Measurements from ENCODE around the gene HOXA13.

HOXA13 gene

GRCh38 chr7:27162561-27163287 lies 37.2 kb downstream of the HOXA13 start:
- TF ChIP-seq CTCF (conservative IDR thresholded peaks at IDR 0.05; ENCODE audit: low read length), result no peak
- peak overlapping the region; percentile 87 for H3K4me3 ChIP-seq (ENCODE audit: low read length)

GRCh38 chr7:27161721-27162560 lies 38.0 kb downstream of the HOXA13 start:
- peak overlapping the region; percentile 87 for H3K4me3 ChIP-seq (ENCODE audit: low read length)
- no peak for DNase-seq (ENCODE audit: low read depth)
- TF ChIP-seq CTCF (conservative IDR thresholded peaks at IDR 0.05; ENCODE audit: low read length), result no peak

More at GRCh38 chr7:27162561-27163287, 37.2 kb downstream of the HOXA13 start:
- no peak for DNase-seq (ENCODE audit: low read depth)

GRCh38 chr7:27161214-27161720 lies 38.6 kb downstream of the HOXA13 start:
- H3K4me3 ChIP-seq (ENCODE audit: low read length), result peak overlapping the region; percentile 87
- TF ChIP-seq CTCF (conservative IDR thresholded peaks at IDR 0.05; ENCODE audit: low read length), result no peak
- DNase-seq (ENCODE audit: low read depth), result no peak

GRCh38 chr7:27160546-27161213 lies 39.2 kb downstream of the HOXA13 start:
- H3K4me3 ChIP-seq (ENCODE audit: low read length), result peak overlapping the region; percentile 87

GRCh38 chr7:27160145-27160545 lies 39.7 kb downstream of the HOXA13 start:
- H3K4me3 ChIP-seq (ENCODE audit: low read length), result peak overlapping the region; percentile 87
- no peak for TF ChIP-seq CTCF (conservative IDR thresholded peaks at IDR 0.05; ENCODE audit: low read length)
- no peak for DNase-seq (ENCODE audit: low read depth)

More at GRCh38 chr7:27160546-27161213, 39.2 kb downstream of the HOXA13 start:
- peak; percentile 83 for DNase-seq (ENCODE audit: low read depth)
- TF ChIP-seq CTCF (conservative IDR thresholded peaks at IDR 0.05; ENCODE audit: low read length), result peak; percentile 94

- no peak for TF ChIP-seq CTCF (conservative IDR thresholded peaks at IDR 0.05; ENCODE audit: low read length)
- no peak for DNase-seq (ENCODE audit: low read depth)
- no peak overlapping the region for H3K4me3 ChIP-seq (ENCODE audit: low read length)
Observed at GRCh38 chr7:27159266-27160144, 40.4 kb downstream of the HOXA13 start.
